ENCODE results near the gene NOD1. TPM values are rescaled to one million over a fixed set of nuclear protein-coding genes. Genes with fewer than 3 reads are reported as not detected.

NOD1 gene
- total RNA-seq, 1 donor from 2014 or later: 7.8 TPM

- DNase-seq (ENCODE audit: low read depth): no peak
- Histone ChIP-seq H3K27me3 (ENCODE audit: control insufficient read depth, insufficient read depth, low read length) (no peaks in the 10 kb centered on the region), H3K36me3 (ENCODE audit: control insufficient read depth, insufficient read depth, low read length) (no peaks in the 10 kb centered on the region), H3K4me3 (ENCODE audit: low read depth, low read length) (no peak overlapping the region)
- no peak for TF ChIP-seq CTCF (IDR thresholded peaks at IDR 0.05; ENCODE audit: insufficient read depth, low read length, poor library complexity, severe bottlenecking)
Observed at GRCh38 chr7:30523466-30523865, 44.9 kb upstream of the NOD1 start.

GRCh38 chr7:30522159-30522558 is 43.6 kb upstream of the NOD1 start:
- DNase-seq (ENCODE audit: low read depth): no peak
- no peaks in the 10 kb centered on the region for H3K27me3 ChIP-seq (ENCODE audit: control insufficient read depth, insufficient read depth, low read length)
- no peak for TF ChIP-seq CTCF (IDR thresholded peaks at IDR 0.05; ENCODE audit: insufficient read depth, low read length, poor library complexity, severe bottlenecking)
- H3K4me3 ChIP-seq (ENCODE audit: low read depth, low read length): no peak overlapping the region
- no peaks in the 10 kb centered on the region for H3K36me3 ChIP-seq (ENCODE audit: control insufficient read depth, insufficient read depth, low read length)

GRCh38 chr7:30521532-30521931 is 42.9 kb upstream of the NOD1 start:
- DNase-seq (ENCODE audit: low read depth): no peak
- Histone ChIP-seq H3K27me3 (ENCODE audit: control insufficient read depth, insufficient read depth, low read length) (no peaks in the 10 kb centered on the region), H3K4me3 (ENCODE audit: low read depth, low read length) (no peak overlapping the region), H3K36me3 (ENCODE audit: control insufficient read depth, insufficient read depth, low read length) (no peaks in the 10 kb centered on the region)
- TF ChIP-seq CTCF (IDR thresholded peaks at IDR 0.05; ENCODE audit: insufficient read depth, low read length, poor library complexity, severe bottlenecking): no peak

- H3K4me3 ChIP-seq (ENCODE audit: low read depth, low read length): no peak overlapping the region
- no peak for DNase-seq (ENCODE audit: low read depth)
- no peaks in the 10 kb centered on the region for H3K36me3 ChIP-seq (ENCODE audit: control insufficient read depth, insufficient read depth, low read length)
- no peak for TF ChIP-seq CTCF (IDR thresholded peaks at IDR 0.05; ENCODE audit: insufficient read depth, low read length, poor library complexity, severe bottlenecking)
- no peaks in the 10 kb centered on the region for H3K27me3 ChIP-seq (ENCODE audit: control insufficient read depth, insufficient read depth, low read length)
Observed at GRCh38 chr7:30519122-30519521, 40.5 kb upstream of the NOD1 start.

GRCh38 chr7:30515761-30516160 is 37.2 kb upstream of the NOD1 start:
- Histone ChIP-seq H3K4me3 (ENCODE audit: low read depth, low read length) (no peak overlapping the region), H3K27me3 (ENCODE audit: control insufficient read depth, insufficient read depth, low read length) (no peaks in the 10 kb centered on the region), H3K36me3 (ENCODE audit: control insufficient read depth, insufficient read depth, low read length) (no peaks in the 10 kb centered on the region)
- TF ChIP-seq CTCF (IDR thresholded peaks at IDR 0.05; ENCODE audit: insufficient read depth, low read length, poor library complexity, severe bottlenecking): no peak
- DNase-seq (ENCODE audit: low read depth): no peak

GRCh38 chr7:30514776-30515175 is 36.2 kb upstream of the NOD1 start:
- Histone ChIP-seq H3K4me3 (ENCODE audit: low read depth, low read length) (no peak overlapping the region), H3K36me3 (ENCODE audit: control insufficient read depth, insufficient read depth, low read length) (no peaks in the 10 kb centered on the region), H3K27me3 (ENCODE audit: control insufficient read depth, insufficient read depth, low read length) (no peaks in the 10 kb centered on the region)
- no peak for TF ChIP-seq CTCF (IDR thresholded peaks at IDR 0.05; ENCODE audit: insufficient read depth, low read length, poor library complexity, severe bottlenecking)
- no peak for DNase-seq (ENCODE audit: low read depth)
